Activated CD4-positive, CD25-positive, alpha-beta regulatory T cell treated with anti-CD3 and anti-CD28 coated beads, Interleukin-2, amount 50 U/mL, for 16 hours (primary cell): ENCODE results near the gene UBE2E3.
A peak's percentile ranks its signal among the peaks of the same experiment; 100 is the strongest.
"Not testable (repeated sequence)": the region's sequence is repeated elsewhere in the genome, so short reads cannot be mapped to it uniquely, and the experiment has no call there.

Source experiments
- DNase-seq: peaks from one replicate; pipeline ENCODE4 v3.0.0-alpha.2; 2020; ENCODE audit warnings: low read depth, low spot score

The UBE2E3 gene

DNA sequence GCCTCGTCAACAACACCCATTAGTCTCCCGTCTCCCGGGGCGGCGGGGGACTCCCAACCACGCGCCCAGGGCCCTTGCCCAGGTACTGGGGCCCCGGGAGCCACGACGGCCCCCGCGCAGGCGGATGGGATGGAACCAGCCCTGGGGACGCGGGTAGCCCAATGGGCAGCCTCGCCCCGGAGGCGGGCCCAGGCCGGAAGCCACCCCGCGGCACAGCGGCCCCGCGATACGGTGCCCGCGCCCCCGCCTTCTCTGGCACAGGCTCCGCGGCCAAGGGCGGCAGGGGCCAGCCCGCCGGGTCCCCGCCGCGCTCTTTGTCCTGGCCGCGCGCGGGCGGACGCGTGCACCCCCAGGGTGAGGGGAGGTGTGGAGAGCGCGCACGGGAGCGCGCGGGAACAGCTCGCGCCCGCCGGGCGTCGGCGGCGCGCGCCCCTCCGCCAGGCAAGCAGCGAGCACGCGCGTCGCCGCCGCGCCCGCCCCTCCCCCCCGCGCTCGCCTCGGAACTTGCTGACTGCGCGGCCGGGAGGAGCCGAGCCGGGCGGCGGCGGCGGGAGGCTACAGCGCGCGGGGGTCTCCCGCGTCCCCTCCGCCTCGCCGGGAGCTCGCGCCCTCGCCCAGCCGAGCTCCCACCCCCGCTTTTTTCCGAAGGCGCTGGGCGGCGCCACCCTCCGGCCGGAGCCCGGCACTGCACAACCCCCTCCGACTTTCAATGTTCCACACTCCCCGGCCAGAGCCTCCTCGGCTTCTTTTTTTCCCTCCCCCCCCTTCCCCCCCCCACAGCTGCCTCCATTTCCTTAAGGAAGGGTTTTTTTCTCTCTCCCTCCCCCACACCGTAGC lies at the start of gene UBE2E3:
Gene UBE2E3 (plus strand): TSS at position 500 of the 837 bp plus-strand sequence. CDS start 1,438 bp downstream, outside the sequence.
- DNase-seq: peak; percentile 52

DNA sequence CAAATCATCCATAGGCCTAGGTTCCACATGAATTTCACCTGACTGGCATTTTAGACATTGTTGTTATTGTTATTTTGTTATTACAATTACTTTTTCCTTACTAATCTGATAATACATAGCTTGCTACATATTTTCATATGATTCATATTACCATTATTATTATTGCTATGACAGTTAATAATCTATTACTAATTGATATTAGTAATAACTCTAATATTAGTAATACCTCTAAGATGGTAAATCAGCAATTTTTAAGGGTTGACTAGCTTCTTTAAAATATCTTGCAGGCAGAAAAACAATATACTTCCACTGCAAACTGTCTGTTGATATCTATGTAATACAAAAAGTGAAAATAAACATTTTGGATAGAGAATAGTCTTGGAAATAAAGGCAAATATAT lies 48.6 kb upstream of the UBE2E3 start:
- no peak for DNase-seq

DNA sequence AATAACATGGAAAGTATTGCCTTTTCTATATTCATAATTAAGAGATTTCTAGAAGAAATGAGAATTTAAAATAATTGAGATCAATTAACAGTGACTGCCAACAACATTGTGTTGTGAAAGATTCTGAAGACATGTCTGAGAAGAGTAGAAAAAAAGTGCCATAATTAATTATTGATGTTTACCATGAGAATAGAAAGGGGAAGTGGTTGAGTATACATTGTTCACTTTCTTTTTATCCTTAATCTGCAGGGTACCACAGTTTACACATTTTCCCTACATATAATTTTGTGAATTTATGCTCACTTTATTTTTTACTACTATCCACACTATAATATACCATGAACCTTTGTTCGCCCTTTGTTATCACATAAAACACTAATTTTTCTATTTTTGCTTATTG lies 47.1 kb upstream of the UBE2E3 start:
- DNase-seq: no peak

DNA sequence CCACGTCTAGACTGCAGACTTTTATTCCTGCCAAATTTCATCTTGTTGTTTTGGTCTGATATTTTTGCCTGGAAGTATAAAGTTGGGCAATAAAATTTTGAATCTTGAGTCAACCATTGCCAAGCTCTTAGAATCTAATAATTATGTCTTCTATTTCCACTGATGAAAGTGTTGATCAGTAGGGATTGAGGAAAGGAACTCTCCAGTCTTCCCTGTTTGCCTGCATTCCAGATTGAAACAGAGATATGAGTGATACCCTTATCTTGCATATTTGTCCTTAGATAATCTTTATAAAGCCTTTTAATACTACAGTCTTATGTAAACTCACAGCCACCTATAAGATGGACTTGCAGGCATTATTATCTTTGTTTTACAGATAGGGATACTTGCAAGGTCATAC lies 45.5 kb upstream of the UBE2E3 start:
- no peak for DNase-seq

DNA sequence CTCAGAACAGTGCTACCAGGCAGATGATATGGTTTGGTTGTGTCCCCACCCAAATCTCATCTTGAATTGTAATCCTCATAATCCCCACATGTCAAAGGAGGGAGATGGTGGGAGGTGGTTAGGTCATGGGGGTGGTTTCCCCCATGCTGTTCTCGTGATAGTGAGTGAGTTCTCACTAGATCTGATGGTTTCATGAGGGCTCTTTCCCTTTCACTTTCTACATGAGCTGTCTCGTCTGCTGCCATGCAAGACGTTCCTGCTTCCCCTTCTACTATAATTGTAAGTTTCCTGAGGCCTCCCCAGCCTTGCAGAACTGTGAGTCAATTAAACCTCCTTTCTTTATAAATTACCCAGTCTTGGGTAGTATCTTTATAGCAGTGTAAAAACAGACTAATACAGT lies 42.9 kb upstream of the UBE2E3 start:
- not testable (repeated sequence) for DNase-seq

DNA sequence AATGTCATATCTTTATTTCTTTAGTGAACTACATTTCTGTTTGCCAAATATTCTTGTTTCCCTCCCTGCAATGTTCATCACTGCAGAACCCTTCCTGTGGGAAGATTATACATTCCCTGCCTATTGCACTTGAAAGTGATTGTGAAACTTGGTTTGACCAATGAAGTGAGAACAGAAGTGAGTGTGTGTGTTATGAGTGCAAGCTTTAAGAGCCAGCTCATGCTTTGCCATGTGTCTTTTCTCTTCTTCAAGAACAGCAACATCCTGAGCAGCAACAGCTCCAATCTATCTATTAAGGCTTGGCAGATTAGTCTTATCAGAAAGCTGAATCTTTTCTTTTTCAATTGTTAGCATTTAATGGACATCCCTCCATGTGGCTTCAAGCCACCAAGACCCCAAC lies 42.0 kb upstream of the UBE2E3 start:
- DNase-seq: no peak

DNA sequence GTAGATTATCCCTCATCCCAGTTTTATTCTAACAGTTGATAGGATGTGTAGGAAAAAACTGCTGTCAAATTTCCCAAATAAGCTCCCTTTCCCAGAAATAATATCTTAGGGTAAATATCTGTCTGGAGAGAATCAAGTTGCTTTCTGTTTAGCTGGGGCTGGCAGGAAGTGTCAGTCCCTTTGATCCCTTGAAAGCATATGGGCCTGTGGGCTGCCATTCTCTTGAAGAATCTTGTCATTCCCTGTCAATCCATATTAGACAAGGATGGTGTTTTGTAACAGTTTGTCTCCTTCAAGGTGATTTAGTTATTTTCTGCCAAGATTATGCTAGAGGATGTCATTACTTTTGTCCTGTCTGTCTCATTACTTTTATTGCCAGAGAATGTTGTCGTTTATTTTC lies 37.1 kb upstream of the UBE2E3 start:
- DNase-seq: no peak

DNA sequence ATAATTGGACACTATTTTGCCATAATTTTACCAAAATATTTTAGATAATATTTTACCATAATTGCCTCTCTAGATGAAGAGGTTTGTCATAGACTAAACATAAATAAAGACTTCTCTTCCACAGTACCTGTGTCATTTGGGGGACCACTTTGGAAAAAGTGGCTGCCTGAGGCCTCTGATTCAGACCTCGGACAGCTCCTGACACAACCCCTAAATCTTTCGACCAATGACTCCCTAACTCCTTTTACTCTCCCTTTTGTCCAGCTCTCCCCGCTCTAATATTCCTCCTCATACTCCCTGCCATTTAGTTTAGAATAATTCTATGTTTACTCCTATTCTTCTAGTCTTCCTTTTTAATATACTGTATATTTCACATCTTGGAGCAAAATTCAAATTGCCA lies 36.0 kb upstream of the UBE2E3 start:
- DNase-seq: no peak

DNA sequence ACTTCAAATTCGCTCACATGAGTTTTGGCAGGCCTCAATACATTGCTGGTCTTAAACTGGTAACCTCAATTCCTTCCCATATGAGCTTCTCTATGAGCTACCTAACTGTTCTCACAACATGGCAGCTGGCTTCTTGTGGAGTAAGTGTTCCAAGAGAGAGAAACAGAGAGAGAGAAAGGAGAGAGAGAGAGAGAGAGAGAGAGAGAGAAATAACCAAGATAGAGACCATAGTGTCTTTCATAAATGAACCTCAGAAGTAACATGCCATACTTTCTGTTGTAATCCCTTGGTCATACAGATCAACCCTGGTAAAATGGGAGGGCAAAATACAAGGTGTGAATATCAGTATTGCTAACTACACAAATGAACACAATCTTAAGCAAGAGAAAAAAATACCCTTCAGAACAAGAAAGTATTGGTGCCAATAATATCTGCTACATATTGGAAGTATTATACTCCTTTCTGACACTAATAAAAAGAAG lies 33.2 kb upstream of the UBE2E3 start:
- no peak for DNase-seq

DNA sequence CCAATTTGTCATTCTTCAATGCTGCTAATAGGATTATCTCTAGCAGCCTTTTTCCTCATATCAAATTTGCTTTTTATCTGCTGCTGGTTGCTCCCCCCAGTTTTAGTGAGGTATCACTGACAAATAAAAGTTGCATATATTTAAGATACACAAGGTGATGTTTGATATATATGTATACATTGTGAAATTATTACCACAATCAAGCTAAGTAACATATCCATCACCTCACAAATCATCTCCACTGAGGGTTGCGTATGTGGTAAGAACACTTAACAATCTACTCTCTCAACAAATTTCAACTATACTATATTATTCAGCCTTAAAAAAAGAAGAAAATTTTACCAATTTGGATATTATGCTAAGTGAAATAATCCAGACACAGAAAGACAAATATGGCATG lies 30.5 kb upstream of the UBE2E3 start:
- no peak for DNase-seq

DNA sequence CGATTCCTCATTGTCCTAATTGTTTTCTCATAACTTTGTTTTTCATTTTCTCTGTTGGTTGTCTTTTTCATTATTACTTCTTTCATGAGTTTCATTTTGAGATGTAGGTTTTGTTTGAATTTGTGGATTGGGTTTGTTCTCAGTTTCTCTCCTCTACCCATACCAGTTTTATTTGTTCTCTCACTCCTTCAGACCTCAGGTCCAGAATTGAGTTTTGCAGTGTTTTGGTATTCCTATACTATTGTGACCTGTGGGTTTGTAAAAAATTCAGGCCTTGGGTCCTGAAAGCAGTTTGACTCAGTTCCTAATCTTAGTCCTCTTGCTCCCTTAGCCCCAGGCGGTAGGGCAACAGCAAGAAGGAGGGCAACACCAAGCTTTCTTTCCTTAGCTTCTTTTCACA lies 28.3 kb upstream of the UBE2E3 start:
- DNase-seq: no peak

DNA sequence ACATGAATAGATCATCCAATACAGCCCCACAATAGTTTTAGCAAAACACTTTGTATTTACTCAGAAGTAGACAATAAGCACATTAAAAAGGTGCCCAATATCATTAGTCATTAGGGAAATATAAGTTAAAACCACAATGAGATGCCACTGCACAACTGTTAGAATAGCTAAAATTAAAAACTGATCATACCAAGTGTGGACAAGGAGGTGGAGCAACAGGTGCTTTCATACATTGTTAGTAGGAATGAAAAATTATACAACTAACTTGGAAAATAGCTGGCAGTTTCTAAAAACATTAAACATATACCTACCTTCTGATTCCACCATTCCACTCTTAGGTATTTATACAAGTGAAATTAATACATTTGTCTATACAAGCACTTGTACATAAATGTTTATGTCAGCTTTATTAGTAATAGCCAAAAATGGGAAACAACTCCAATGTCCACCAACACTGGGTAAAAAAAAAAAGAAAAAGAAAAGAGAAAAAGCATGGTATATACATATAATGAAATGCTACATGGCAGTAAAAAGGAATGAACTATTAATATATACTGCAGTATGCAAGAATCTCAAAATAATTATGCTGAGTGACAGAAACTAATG lies 27.6 kb upstream of the UBE2E3 start:
- no peak for DNase-seq

DNA sequence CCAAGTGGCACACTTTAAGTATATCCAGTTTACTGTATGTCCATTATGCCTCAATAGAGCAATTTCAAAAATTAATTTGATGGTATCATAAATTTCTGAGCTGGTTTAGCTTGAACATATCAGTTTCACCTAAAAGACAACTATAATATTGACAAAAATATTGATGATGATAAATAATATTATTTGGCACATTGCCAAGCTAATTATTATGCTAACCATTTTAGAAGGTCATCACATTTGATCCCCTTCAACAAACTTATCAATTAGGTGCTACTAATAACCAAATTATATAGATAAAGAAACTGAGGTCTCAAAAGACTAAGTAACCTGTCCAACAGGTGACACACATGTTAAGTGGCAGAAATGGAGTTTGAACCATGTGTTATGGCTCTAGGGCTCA lies 26.9 kb upstream of the UBE2E3 start:
- no peak for DNase-seq

DNA sequence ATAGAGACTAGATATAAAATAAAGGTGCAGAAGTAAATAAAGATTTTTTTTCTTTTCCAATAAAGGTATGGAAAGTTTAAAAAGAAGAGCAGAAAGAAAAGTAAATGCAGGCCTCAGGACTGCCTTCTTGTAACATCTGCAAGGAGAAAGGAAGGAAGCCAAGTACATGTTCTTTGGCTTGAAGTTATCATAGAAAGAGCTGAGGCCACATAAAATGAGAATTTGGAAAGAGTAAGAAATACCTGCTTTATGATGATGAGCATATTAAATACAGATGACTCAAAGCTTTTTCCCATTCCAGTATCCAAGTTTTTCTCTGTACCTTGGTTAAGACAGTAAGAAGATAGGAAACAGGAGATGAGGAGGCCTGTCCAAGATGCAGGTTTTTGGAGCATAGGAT lies 25.3 kb upstream of the UBE2E3 start:
- DNase-seq: no peak

DNA sequence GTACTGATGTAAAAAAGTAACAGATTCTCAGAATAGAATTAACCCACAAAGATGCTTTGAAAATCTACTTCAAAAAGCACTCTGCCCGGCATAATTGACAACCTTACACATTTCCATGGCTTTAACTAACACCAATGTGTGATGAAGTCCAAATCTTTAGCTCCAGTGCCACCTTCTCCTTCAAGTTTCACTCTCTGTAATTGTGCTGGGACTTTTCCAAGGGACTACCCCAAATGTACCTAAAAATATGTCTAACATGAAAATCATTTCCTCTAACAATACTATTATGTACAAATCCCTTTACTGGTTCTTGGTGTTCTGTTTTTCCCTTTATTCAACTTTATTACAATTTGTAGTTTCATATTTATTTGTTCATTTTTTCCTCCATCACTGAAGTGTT lies 20.6 kb upstream of the UBE2E3 start:
- no peak for DNase-seq

DNA sequence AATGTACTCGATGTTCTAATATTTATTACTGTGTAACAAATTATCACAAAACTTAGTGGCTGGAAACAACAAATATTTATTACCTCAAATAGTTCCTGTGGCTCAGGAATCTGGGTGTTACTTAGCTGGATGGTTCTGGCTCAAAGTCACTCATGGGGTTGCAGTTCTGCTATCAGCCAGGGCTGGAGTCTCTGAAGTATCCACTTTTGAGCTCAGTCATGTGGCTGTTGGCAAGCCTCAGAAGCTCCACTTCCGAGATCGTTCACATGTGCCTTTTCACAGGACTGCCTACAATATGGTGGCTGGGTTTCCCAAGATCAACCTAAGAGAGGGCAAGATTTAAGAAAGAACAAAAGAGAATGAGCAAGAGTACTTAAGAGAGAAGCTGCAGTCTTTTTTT lies 19.4 kb upstream of the UBE2E3 start:
- DNase-seq: no peak

DNA sequence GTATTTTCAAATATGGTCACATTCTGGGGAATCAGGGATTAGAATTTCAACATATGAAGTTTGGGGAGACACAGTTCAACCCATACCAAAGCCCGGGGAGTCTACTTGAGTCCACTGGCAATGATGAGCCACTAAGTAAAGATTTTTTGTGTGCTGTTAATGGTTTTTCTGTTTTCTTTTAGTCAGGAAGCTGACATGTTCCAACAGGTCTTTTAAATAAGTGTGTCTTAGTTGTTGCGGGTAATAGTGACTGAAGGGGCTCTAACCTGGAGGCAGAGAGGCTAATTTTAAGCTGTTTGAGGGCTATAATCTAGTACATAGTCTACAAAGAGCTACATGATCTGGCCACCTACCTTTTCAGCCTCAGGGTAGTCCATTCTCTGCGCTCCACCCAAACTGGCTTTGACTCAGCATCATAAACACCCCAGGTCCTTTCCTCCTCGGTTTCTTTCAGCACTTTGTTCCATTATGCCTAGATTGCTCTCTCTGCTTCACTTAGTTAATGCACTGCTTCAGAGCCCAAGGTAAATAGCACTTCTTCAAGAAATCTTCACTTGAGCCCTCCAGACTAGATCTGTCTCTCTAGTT lies 17.6 kb upstream of the UBE2E3 start:
- no peak for DNase-seq

DNA sequence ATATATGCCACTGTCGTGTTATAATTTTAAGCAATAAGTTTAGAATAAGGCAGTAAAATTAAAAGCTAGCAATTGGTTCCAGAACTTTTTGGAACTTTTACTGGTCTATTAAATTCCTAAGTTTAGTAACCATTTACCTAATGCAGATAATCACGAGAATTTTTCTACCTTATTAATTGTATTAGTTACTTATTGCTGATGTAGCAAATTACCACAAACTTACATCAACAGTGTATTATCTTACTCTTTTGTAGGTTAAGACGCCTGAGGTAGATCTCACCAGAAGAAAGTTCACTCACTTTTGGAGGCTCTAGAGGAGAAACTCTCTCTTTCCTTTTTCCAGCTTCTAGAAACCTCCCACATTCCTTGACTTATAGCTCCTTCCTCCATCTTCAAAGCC lies 14.0 kb upstream of the UBE2E3 start:
- no peak for DNase-seq

DNA sequence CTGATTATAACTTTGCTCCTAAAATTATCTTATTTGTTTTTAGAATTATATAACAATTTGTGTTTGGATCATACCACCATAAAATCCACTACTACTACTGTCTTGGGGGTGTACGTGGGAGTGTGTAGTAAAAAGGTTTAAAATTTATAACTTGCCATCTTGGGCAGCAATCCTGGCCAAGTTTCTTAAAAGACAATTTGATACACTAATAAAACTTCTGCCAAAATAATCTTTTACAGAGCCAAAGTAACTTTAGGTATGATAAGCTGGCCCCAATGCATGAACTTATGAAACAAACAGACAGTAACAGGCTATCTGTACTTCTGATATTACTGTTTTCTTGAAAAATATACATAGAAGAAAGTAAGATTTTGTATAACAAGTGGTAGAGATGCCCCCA lies 11.3 kb upstream of the UBE2E3 start:
- no peak for DNase-seq

DNA sequence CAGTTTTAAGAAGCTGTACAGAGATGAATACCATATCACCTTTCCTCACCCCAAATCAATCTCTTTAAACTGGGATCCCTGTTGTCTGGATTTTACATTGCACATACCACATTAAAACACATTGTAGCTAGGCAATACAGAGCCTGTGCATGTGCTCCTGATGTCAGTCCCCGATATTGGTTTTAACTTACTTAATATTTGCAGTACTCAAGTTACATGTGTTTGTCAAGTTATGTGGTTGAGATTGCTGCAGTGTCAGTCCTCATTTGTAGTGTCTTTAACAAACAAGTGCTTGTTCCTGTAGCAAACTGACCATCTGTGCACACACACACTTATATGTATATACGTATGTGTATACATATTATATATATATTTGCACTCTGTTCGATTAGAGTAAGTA lies 10.4 kb upstream of the UBE2E3 start:
- no peak for DNase-seq

DNA sequence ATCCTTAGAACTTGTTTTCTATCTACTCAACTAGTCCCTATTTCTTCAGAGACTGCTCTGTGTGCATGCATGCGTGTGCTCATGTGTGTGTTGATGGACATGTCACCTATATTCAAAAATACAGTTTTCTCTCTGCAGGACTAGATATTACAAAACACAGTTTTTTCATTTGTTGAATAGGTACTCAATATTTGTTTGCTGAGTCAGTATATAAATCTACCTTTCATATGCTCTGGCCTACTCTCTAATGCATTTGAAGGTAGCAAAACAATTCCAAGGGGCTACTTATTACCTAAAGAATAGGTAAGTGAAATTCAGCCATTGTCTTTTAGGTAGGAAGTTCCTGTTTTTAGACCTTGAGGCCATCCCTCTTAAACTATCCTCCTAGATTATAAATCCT lies 8.6 kb upstream of the UBE2E3 start:
- no peak for DNase-seq

DNA sequence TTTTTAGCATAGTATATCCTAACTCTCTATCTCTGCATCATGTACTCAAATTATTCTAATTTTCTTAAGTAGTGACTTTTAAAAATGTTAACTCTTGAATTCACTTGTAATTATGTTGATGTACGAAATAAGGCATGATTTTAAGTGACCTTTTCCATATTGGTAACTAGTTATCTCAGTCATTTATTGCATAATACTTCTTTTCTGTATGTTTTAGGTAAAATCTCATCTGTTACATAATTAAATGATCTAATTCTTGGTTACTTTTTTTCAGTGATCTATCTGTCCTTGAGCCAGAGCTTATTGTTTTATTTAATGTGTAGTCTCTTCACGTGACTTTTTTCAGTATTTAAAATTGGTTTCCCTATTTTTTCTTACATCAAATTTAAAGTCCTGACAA lies 4.8 kb upstream of the UBE2E3 start:
- DNase-seq: no peak
